Mucosa of stomach (tissue), 1 donor: ENCODE data around the gene GPR85.
"Not testable (repeated sequence)": the region's sequence is repeated elsewhere in the genome, so short reads cannot be mapped to it uniquely, and the experiment has no call there.

Experiments used
- H3K27me3 ChIP-seq: one replicate; pipeline ENCODE4 v1.7.0; 2013; ENCODE audit warnings: mild to moderate bottlenecking, low read length; ENCODE audit not compliant: control insufficient read depth, insufficient read depth
- H3K36me3 ChIP-seq: one replicate; pipeline ENCODE4 v1.7.0; 2013; ENCODE audit warnings: low read length; ENCODE audit not compliant: control insufficient read depth, insufficient read depth
- H3K4me1 ChIP-seq: one replicate; pipeline ENCODE4 v1.7.0; 2013; ENCODE audit warnings: mild to moderate bottlenecking, low read length; ENCODE audit not compliant: control insufficient read depth, insufficient read depth
- H3K4me3 ChIP-seq: one replicate; pipeline ENCODE4 v1.7.0; 2013; ENCODE audit warnings: low read length
- H3K9ac ChIP-seq: one replicate; pipeline ENCODE4 v1.7.0; 2013; ENCODE audit warnings: mild to moderate bottlenecking, low read length, moderate library complexity
- H3K9me3 ChIP-seq: one replicate; pipeline ENCODE4 v1.7.0; 2013; ENCODE audit warnings: mild to moderate bottlenecking, low read length, moderate library complexity; ENCODE audit not compliant: control insufficient read depth
- donor health status: Pancreatic carcinoma.

Gene GPR85

GRCh38 chr7:113086431-113086888 lies at the start of gene GPR85:
GPR85 (minus strand) TSS chr7:113086827; CDS start chr7:113084721, 2,106 bp downstream.
- H3K36me3 ChIP-seq = no peaks in the 10 kb centered on the region
- peak within 1 kb of the TSS; percentile 23 for H3K4me3 ChIP-seq
- H3K4me1 ChIP-seq = peaks cover 9% of the 10 kb centered on the region
- H3K9ac ChIP-seq = peak within 1 kb of the TSS; percentile 34
- no peaks in the 10 kb centered on the region for H3K9me3 ChIP-seq
- no peaks in the 10 kb centered on the region for H3K27me3 ChIP-seq

- no peaks in the 10 kb centered on the region for H3K27me3 ChIP-seq
- H3K9me3 ChIP-seq = no peaks in the 10 kb centered on the region
- peaks cover 5% of the 10 kb centered on the region for H3K4me1 ChIP-seq
- H3K36me3 ChIP-seq = no peaks in the 10 kb centered on the region
- no peak overlapping the region for H3K4me3 ChIP-seq
- H3K9ac ChIP-seq = no peak overlapping the region
Observed at GRCh38 chr7:113134025-113134424, 47.4 kb upstream of the GPR85 start.

GRCh38 chr7:113131367-113131766 lies 44.7 kb upstream of the GPR85 start:
- Histone ChIP-seq H3K27me3 (no peaks in the 10 kb centered on the region), H3K36me3 (no peaks in the 10 kb centered on the region), H3K9ac (no peak overlapping the region), H3K4me3 (no peak overlapping the region), H3K4me1 (peaks cover 5% of the 10 kb centered on the region), H3K9me3 (no peaks in the 10 kb centered on the region)

GRCh38 chr7:113128031-113128430 lies 41.4 kb upstream of the GPR85 start:
- no peak overlapping the region for H3K4me3 ChIP-seq
- H3K27me3 ChIP-seq = no peaks in the 10 kb centered on the region
- no peaks in the 10 kb centered on the region for H3K4me1 ChIP-seq
- no peaks in the 10 kb centered on the region for H3K9me3 ChIP-seq
- H3K9ac ChIP-seq = no peak overlapping the region
- no peaks in the 10 kb centered on the region for H3K36me3 ChIP-seq

- H3K4me3 ChIP-seq = no peak overlapping the region
- no peaks in the 10 kb centered on the region for H3K36me3 ChIP-seq
- H3K4me1 ChIP-seq = no peaks in the 10 kb centered on the region
- H3K9me3 ChIP-seq = no peaks in the 10 kb centered on the region
- H3K27me3 ChIP-seq = no peaks in the 10 kb centered on the region
- H3K9ac ChIP-seq = no peak overlapping the region
Observed at GRCh38 chr7:113125728-113126127, 39.1 kb upstream of the GPR85 start.

- Histone ChIP-seq H3K9ac (no peak overlapping the region), H3K36me3 (no peaks in the 10 kb centered on the region), H3K9me3 (no peaks in the 10 kb centered on the region), H3K4me3 (no peak overlapping the region), H3K27me3 (no peaks in the 10 kb centered on the region), H3K4me1 (peaks cover 8% of the 10 kb centered on the region)
Observed at GRCh38 chr7:113122744-113123143, 36.1 kb upstream of the GPR85 start.

- H3K9ac ChIP-seq = no peak overlapping the region
- H3K4me3 ChIP-seq = no peak overlapping the region
- H3K9me3 ChIP-seq = no peaks in the 10 kb centered on the region
Observed at GRCh38 chr7:113120647-113121046, 34.0 kb upstream of the GPR85 start.

GRCh38 chr7:113119429-113119828 lies 32.8 kb upstream of the GPR85 start:
- Histone ChIP-seq H3K27me3 (no peaks in the 10 kb centered on the region), H3K36me3 (no peaks in the 10 kb centered on the region), H3K9ac (no peak overlapping the region), H3K9me3 (no peaks in the 10 kb centered on the region), H3K4me3 (no peak overlapping the region), H3K4me1 (peaks cover 14% of the 10 kb centered on the region)

More at GRCh38 chr7:113120647-113121046, 34.0 kb upstream of the GPR85 start:
- Histone ChIP-seq H3K36me3 (no peaks in the 10 kb centered on the region), H3K27me3 (no peaks in the 10 kb centered on the region), H3K4me1 (peaks cover 14% of the 10 kb centered on the region)

- H3K36me3 ChIP-seq = no peaks in the 10 kb centered on the region
- H3K9me3 ChIP-seq = no peaks in the 10 kb centered on the region
- peak within 1 kb of the TSS; percentile 73 for H3K9ac ChIP-seq
- no peaks in the 10 kb centered on the region for H3K27me3 ChIP-seq
- peak within 1 kb of the TSS; percentile 68 for H3K4me3 ChIP-seq
- peaks cover 14% of the 10 kb centered on the region for H3K4me1 ChIP-seq
Observed at GRCh38 chr7:113118074-113118959, 31.7 kb upstream of the GPR85 start, which contains the start of gene SMIM30. SMIM30 (minus strand) TSS chr7:113118554; CDS start chr7:113117578, 976 bp downstream.

GRCh38 chr7:113117374-113117774 lies 30.7 kb upstream of the GPR85 start:
- H3K9me3 ChIP-seq, H3K4me3 ChIP-seq, H3K9ac ChIP-seq, H3K36me3 ChIP-seq, H3K27me3 ChIP-seq: not testable (repeated sequence)
- H3K4me1 ChIP-seq = peaks cover 14% of the 10 kb centered on the region

- H3K9me3 ChIP-seq = no peaks in the 10 kb centered on the region
- H3K4me3 ChIP-seq = no peak overlapping the region
- H3K9ac ChIP-seq = no peak overlapping the region
- H3K36me3 ChIP-seq = no peaks in the 10 kb centered on the region
- H3K4me1 ChIP-seq = peaks cover 10% of the 10 kb centered on the region
- H3K27me3 ChIP-seq = no peaks in the 10 kb centered on the region
Observed at GRCh38 chr7:113113912-113114311, 27.3 kb upstream of the GPR85 start.

- Histone ChIP-seq H3K36me3 (no peaks in the 10 kb centered on the region), H3K4me3 (no peak overlapping the region), H3K9ac (no peak overlapping the region), H3K27me3 (no peaks in the 10 kb centered on the region), H3K9me3 (no peaks in the 10 kb centered on the region), H3K4me1 (no peaks in the 10 kb centered on the region)
Observed at GRCh38 chr7:113109718-113110117, 23.1 kb upstream of the GPR85 start.
